SH-SY5Y (cell line): ENCODE data around the gene PIGH.

Experiments
- GATA2 ChIP-seq: IDR thresholded peaks from 2 replicates; pipeline ENCODE4 v1.6.1; 2011; ENCODE audit warnings: mild to moderate bottlenecking, low read depth, low read length
- GATA3 ChIP-seq: IDR thresholded peaks from 2 replicates; pipeline ENCODE4 v1.6.1; 2011; ENCODE audit warnings: low read depth, mild to moderate bottlenecking, low read length, moderate library complexity

DNA sequence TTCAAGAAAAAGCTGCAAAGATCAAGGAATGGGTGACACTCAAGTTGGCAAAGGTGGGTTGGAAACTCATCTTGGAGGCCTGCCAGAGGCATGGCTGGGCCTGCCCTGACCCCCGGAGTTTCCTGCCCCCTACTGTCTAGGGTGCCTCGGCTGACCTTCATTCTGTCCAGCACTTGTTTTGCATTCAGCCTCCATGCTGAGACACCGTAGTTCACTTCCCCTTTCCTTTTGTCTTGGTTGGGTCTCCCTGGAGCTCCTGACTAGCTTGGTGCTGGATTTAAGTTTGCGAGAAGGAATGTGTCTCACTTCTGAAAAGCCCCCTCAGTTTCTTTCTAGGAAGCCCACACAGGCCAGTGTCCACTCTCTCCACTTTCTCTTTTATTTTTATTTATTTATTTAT is 40.4 kb downstream of the PIGH start:
- TF ChIP-seq GATA2 (no peak), GATA3 (no peak)
